ENCODE measurements around the gene PRSS12.
"Not testable (repeated sequence)": the region's sequence is repeated elsewhere in the genome, so short reads cannot be mapped to it uniquely, and the experiment has no call there.

The PRSS12 gene

GRCh38 chr4:118273642-118274041, 79.2 kb downstream of the PRSS12 start:
- DNase-seq, result no peak

- DNase-seq, result no peak
These were observed 81.0 kb downstream of the PRSS12 start for GRCh38 chr4:118271788-118272187.

- no peak for DNase-seq
These were observed 82.3 kb downstream of the PRSS12 start for GRCh38 chr4:118270492-118270891.

GRCh38 chr4:118268780-118269179, 84.0 kb downstream of the PRSS12 start:
- DNase-seq, result no peak

- not testable (repeated sequence) for DNase-seq
These were observed 86.7 kb downstream of the PRSS12 start for GRCh38 chr4:118266145-118266496.

GRCh38 chr4:118265312-118266144, 87.3 kb downstream of the PRSS12 start:
- peak; percentile 37 to 42 for DNase-seq

GRCh38 chr4:118264096-118264495, 88.7 kb downstream of the PRSS12 start:
- DNase-seq, result no peak

GRCh38 chr4:118260309-118260708, 92.5 kb downstream of the PRSS12 start:
- DNase-seq, result no peak

GRCh38 chr4:118259111-118259510, 93.7 kb downstream of the PRSS12 start:
- DNase-seq, result no peak

- no peak for DNase-seq
These were observed 98.4 kb downstream of the PRSS12 start for GRCh38 chr4:118254368-118254767.

GRCh38 chr4:118249890-118250289, 102.9 kb downstream of the PRSS12 start:
- no peak for DNase-seq

GRCh38 chr4:118237531-118237930, 115.3 kb downstream of the PRSS12 start:
- DNase-seq, result no peak

GRCh38 chr4:118235566-118236120, 117.2 kb downstream of the PRSS12 start:
- DNase-seq, result no peak

Data from activated CD4-positive, alpha-beta T cell treated with anti-CD3 and anti-CD28 coated beads, Interleukin-2, amount 50 U/mL, for 48 hours (primary cell).